Mesendoderm (in vitro differentiated cells): ENCODE results near the gene ITGAL.
"Not testable (repeated sequence)": the region's sequence is repeated elsewhere in the genome, so short reads cannot be mapped to it uniquely, and the experiment has no call there.

ENCODE experiments used
- DNase-seq: peaks from one replicate; pipeline ENCODE4 v3.0.0; 2013
- H2AK5ac ChIP-seq: 2 replicates; pipeline ENCODE4 v1.6.1; 2013; ENCODE audit warnings: low read length, inconsistent platforms
- H2BK120ac ChIP-seq: 2 replicates; pipeline ENCODE4 v1.6.1; 2013; ENCODE audit warnings: low read depth, mild to moderate bottlenecking, low read length, moderate library complexity, mixed read lengths
- H2BK15ac ChIP-seq: replicated peaks from 2 replicates; pipeline ENCODE4 v1.6.1; 2013; ENCODE audit warnings: low read depth, mild to moderate bottlenecking, moderate library complexity
- H2BK5ac ChIP-seq: 2 replicates; pipeline ENCODE4 v1.6.1; 2013; ENCODE audit warnings: low read length, inconsistent platforms
- H3K18ac ChIP-seq: 2 replicates; pipeline ENCODE4 v1.6.1; 2013; ENCODE audit warnings: mild to moderate bottlenecking, low read length, mixed read lengths
- H3K23ac ChIP-seq: one replicate; pipeline ENCODE4 v1.6.1; 2013; ENCODE audit warnings: low read length
- H3K27ac ChIP-seq: 2 replicates; pipeline ENCODE4 v1.5.1; 2013; ENCODE audit warnings: low read depth, mild to moderate bottlenecking, inconsistent platforms, low read length, moderate library complexity
- H3K27me3 ChIP-seq: 2 replicates; pipeline ENCODE4 v1.6.1; 2013; ENCODE audit warnings: low read length, control low read depth, mild to moderate bottlenecking, inconsistent platforms; ENCODE audit not compliant: insufficient read depth, poor library complexity
- H3K36me3 ChIP-seq: 2 replicates; pipeline ENCODE4 v1.6.1; 2013; ENCODE audit warnings: low read length, inconsistent platforms; ENCODE audit not compliant: control insufficient read depth, insufficient read depth
- H3K4ac ChIP-seq: one replicate; pipeline ENCODE4 v1.6.1; 2013; ENCODE audit warnings: low read depth, mild to moderate bottlenecking, low read length, moderate library complexity
- H3K4me1 ChIP-seq: 2 replicates; pipeline ENCODE4 v1.6.1; 2013; ENCODE audit warnings: low read depth, low read length, inconsistent platforms; ENCODE audit not compliant: control insufficient read depth
- H3K4me2 ChIP-seq: 2 replicates; pipeline ENCODE4 v1.6.1; 2013; ENCODE audit warnings: low read length
- H3K4me3 ChIP-seq: 2 replicates; pipeline ENCODE4 v1.5.1; 2013; ENCODE audit warnings: mild to moderate bottlenecking, low read length
- H3K56ac ChIP-seq: one replicate; pipeline ENCODE4 v1.6.1; 2013; ENCODE audit warnings: low read length
- H3K79me1 ChIP-seq: 2 replicates; pipeline ENCODE4 v1.6.1; 2013; ENCODE audit warnings: low read length, inconsistent platforms
- H3K79me2 ChIP-seq: 2 replicates; pipeline ENCODE4 v1.6.1; 2013; ENCODE audit warnings: mild to moderate bottlenecking, low read length; ENCODE audit not compliant: control insufficient read depth, insufficient read depth
- H3K9ac ChIP-seq: 2 replicates; pipeline ENCODE4 v1.6.1; 2013; ENCODE audit warnings: low read length, inconsistent platforms
- H4K5ac ChIP-seq: one replicate; pipeline ENCODE4 v1.6.1; 2013; ENCODE audit warnings: low read length
- H4K8ac ChIP-seq: one replicate; pipeline ENCODE4 v1.6.1; 2013; ENCODE audit warnings: low read depth, mild to moderate bottlenecking, control low read depth, low read length, moderate library complexity
- WGBS: extraction: QIAGEN DNeasy Blood & Tissue Kit; methylation state at CpG from one replicate; pipeline ENCODE4 v1.1.7; 2013; ENCODE audit warnings: low lambda C conversion rate, missing lambda C conversion rate; ENCODE audit not compliant: insufficient coverage; ENCODE audit errors: extremely low coverage; 5-methylcytosine and 5-hydroxymethylcytosine counted together

The ITGAL gene

DNA sequence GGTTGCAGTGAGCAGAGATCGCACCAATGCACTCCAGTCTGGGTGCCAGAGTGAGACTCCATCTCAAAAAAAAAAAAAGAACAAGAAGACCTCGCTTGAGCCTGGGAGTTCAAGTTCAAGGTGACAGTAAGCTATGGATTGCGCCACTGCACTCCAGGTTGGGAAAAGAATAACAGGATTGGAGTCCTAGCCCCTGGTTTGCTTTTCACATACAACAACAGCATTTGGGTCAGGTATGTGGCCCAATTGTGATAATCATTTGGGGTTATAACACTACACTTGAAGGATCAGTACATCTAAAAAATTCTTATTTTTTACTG, 23.5 kb upstream of the ITGAL start:
- Histone ChIP-seq H3K4me2 (no peak overlapping the region), H2AK5ac (no peak overlapping the region), H3K9ac (no peak overlapping the region), H4K8ac (no peak overlapping the region), H3K79me1 (peaks cover 4% of the 10 kb centered on the region), H3K27ac (no peak overlapping the region), H3K27me3 (no peaks in the 10 kb centered on the region), H2BK5ac (no peak overlapping the region), H3K56ac (no peak overlapping the region), H3K18ac (no peak overlapping the region), H2BK120ac (no peak overlapping the region), H3K79me2 (peaks cover 2% of the 10 kb centered on the region), H2BK15ac (no peak overlapping the region), H4K5ac (no peak overlapping the region), H3K23ac (no peak overlapping the region), H3K4ac (no peak overlapping the region), H3K4me3 (no peak overlapping the region), H3K4me1 (no peaks in the 10 kb centered on the region), H3K36me3 (no peaks in the 10 kb centered on the region)
- DNase-seq, result no peak
- no CpG with 5 or more reads among the region's 3 CpGs for WGBS

GRCh38 chr16:30452709-30453580, 19.6 kb upstream of the ITGAL start:
- H3K9ac ChIP-seq, H3K4me1 ChIP-seq, H3K4ac ChIP-seq, H3K79me2 ChIP-seq, H2BK15ac ChIP-seq, H2AK5ac ChIP-seq, H4K5ac ChIP-seq, DNase-seq, H2BK5ac ChIP-seq, H3K27me3 ChIP-seq, H3K23ac ChIP-seq, H2BK120ac ChIP-seq, H4K8ac ChIP-seq, H3K18ac ChIP-seq, H3K79me1 ChIP-seq, H3K4me2 ChIP-seq, H3K36me3 ChIP-seq, H3K4me3 ChIP-seq, H3K56ac ChIP-seq, H3K27ac ChIP-seq: not testable (repeated sequence)
- no CpG with 5 or more reads among the region's 20 CpGs for WGBS

- H3K9ac ChIP-seq, result no peak overlapping the region
- no peaks in the 10 kb centered on the region for H3K36me3 ChIP-seq
- no peak overlapping the region for H2BK120ac ChIP-seq
- H3K27me3 ChIP-seq, result no peaks in the 10 kb centered on the region
- no peak overlapping the region for H2BK5ac ChIP-seq
- H3K56ac ChIP-seq, result no peak overlapping the region
- no peaks in the 10 kb centered on the region for H3K79me1 ChIP-seq
- no peak overlapping the region for H4K5ac ChIP-seq
- no peak overlapping the region for H3K23ac ChIP-seq
- DNase-seq, result no peak
- H3K4me2 ChIP-seq, result no peak overlapping the region
- H3K4me3 ChIP-seq, result no peak overlapping the region
- no peak overlapping the region for H3K27ac ChIP-seq
- no peaks in the 10 kb centered on the region for H3K4me1 ChIP-seq
- no CpG with 5 or more reads among the region's 1 CpG for WGBS
- H4K8ac ChIP-seq, result no peak overlapping the region
- no peak overlapping the region for H2BK15ac ChIP-seq
- no peak overlapping the region for H3K4ac ChIP-seq
- H3K18ac ChIP-seq, result no peak overlapping the region
- H3K79me2 ChIP-seq, result no peaks in the 10 kb centered on the region
- H2AK5ac ChIP-seq, result no peak overlapping the region
Observed at GRCh38 chr16:30456302-30456701, 16.2 kb upstream of the ITGAL start.

DNA sequence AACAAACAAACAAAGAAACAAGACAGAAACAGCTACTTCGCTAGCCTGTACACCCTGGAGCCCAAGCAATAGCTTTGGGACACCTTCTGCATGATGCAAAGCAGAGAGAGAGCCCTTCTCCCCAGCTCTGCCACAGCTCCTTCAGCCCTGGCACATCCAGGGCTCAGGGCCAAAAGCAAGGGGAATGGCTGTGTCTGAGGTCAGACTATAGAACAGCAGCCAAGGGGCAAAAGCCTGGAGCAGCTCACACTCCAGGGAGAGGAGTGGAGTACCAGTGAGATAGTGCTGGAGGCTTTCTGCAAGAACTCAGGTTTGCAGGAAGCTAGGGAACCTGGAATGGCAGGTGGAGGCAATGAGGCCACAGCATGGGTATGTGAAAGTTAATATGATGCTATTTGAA, 15.3 kb upstream of the ITGAL start:
- H3K27ac ChIP-seq, result no peak overlapping the region
- no peak for DNase-seq
- H3K4me3 ChIP-seq, result no peak overlapping the region
- no peaks in the 10 kb centered on the region for H3K79me2 ChIP-seq
- no peak overlapping the region for H4K5ac ChIP-seq
- no peak overlapping the region for H2BK15ac ChIP-seq
- no peaks in the 10 kb centered on the region for H3K36me3 ChIP-seq
- H3K4me1 ChIP-seq, result no peaks in the 10 kb centered on the region
- H4K8ac ChIP-seq, result no peak overlapping the region
- H3K9ac ChIP-seq, result no peak overlapping the region
- no peak overlapping the region for H2AK5ac ChIP-seq
- H3K18ac ChIP-seq, result no peak overlapping the region
- no peak overlapping the region for H2BK120ac ChIP-seq
- no peak overlapping the region for H3K4me2 ChIP-seq
- no peak overlapping the region for H3K23ac ChIP-seq
- H2BK5ac ChIP-seq, result no peak overlapping the region
- H3K4ac ChIP-seq, result no peak overlapping the region
- no peaks in the 10 kb centered on the region for H3K79me1 ChIP-seq
- no CpG with 5 or more reads among the region's 1 CpG for WGBS
- H3K27me3 ChIP-seq, result no peaks in the 10 kb centered on the region
- no peak overlapping the region for H3K56ac ChIP-seq

DNA sequence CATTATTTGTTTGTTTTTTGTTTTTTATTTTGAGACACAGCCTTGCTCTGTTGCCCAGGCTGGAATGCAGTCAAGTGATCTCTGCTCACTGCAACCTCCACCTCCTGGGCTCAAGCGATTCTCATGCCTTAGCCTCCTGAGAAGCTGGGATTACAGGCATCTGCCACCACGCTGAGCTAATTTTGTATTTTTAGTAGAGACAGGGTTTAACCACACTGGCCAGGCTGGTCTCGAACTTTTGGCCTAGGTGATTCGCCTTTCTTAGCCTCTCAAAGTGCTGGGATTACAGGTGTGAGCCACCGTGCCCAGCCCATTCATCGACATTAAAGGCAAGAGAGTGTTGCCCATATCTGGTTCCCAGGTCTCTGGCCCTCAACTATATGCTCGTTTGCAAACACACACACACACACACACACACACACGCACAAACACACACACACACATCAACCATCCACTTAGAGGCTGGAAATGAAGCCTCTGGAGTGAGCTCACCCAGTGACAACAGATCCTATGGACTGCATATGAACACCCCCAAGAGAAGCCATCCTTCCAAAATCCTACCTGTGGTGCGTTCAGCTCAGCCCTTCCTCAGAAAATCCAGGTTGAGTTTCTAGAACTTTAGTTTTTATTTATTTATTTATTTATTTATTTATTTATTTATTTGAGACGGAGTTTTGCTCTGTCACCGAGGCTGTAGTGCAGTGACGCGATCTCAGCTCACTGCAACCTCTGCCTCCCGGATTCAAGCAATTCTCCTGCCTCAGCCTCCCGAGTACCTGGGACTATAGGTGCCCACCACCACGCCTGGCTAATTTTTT, 14.6 kb upstream of the ITGAL start:
- no peak overlapping the region for H3K56ac ChIP-seq
- no peaks in the 10 kb centered on the region for H3K79me2 ChIP-seq
- no peak for DNase-seq
- no peak overlapping the region for H2AK5ac ChIP-seq
- H4K8ac ChIP-seq, result no peak overlapping the region
- H3K9ac ChIP-seq, result no peak overlapping the region
- no peak overlapping the region for H4K5ac ChIP-seq
- no CpG with 5 or more reads among the region's 16 CpGs for WGBS
- no peak overlapping the region for H3K4me3 ChIP-seq
- no peak overlapping the region for H3K4me2 ChIP-seq
- H3K23ac ChIP-seq, result no peak overlapping the region
- H3K79me1 ChIP-seq, result no peaks in the 10 kb centered on the region
- H3K4ac ChIP-seq, result no peak overlapping the region
- H3K36me3 ChIP-seq, result no peaks in the 10 kb centered on the region
- no peak overlapping the region for H2BK5ac ChIP-seq
- H3K27ac ChIP-seq, result no peak overlapping the region
- no peaks in the 10 kb centered on the region for H3K4me1 ChIP-seq
- no peak overlapping the region for H2BK120ac ChIP-seq
- no peak overlapping the region for H3K18ac ChIP-seq
- no peak overlapping the region for H2BK15ac ChIP-seq
- no peaks in the 10 kb centered on the region for H3K27me3 ChIP-seq
